IMR-90 (cell line): ENCODE data around the gene DGKB.

Experiments used
- CEBPB ChIP-seq: IDR thresholded peaks from 2 replicates; pipeline ENCODE4 v1.6.1; 2012; ENCODE audit warnings: low read depth, low read length, improper control_type of control experiment
- CHD1 ChIP-seq: IDR thresholded peaks from 2 replicates; pipeline ENCODE4 v1.6.1; 2012; ENCODE audit warnings: low read depth, low read length, improper control_type of control experiment
- CTCF ChIP-seq: conservative IDR thresholded peaks from 2 replicates; pipeline ENCODE4 v1.5.1; 2012; ENCODE audit warnings: mild to moderate bottlenecking, low read depth, low read length, improper control_type of control experiment
- FOS ChIP-seq: fragments of 150-350 bp; IDR thresholded peaks from 2 replicates; pipeline ENCODE4 v1.6.1; 2016; ENCODE audit warnings: low read depth, low read length
- MAFK ChIP-seq: IDR thresholded peaks from 2 replicates; pipeline ENCODE4 v1.6.1; 2012; ENCODE audit warnings: low read depth, low read length, improper control_type of control experiment
- MAZ ChIP-seq: IDR thresholded peaks from 2 replicates; pipeline ENCODE4 v1.6.1; 2012; ENCODE audit warnings: low read depth, mild to moderate bottlenecking, low read length, improper control_type of control experiment, moderate library complexity, borderline replicate concordance
- POLR2A ChIP-seq: IDR thresholded peaks from 2 replicates; pipeline ENCODE4 v1.6.1; 2012; ENCODE audit warnings: mild to moderate bottlenecking, low read depth, low read length
- RAD21 ChIP-seq: IDR thresholded peaks from 2 replicates; pipeline ENCODE4 v1.6.1; 2012; ENCODE audit warnings: low read length, improper control_type of control experiment
- RFX5 ChIP-seq: IDR thresholded peaks from 2 replicates; pipeline ENCODE4 v1.8.0; 2012; ENCODE audit warnings: low read depth, mild to moderate bottlenecking, low read length, moderate library complexity
- SMC3 ChIP-seq: fragments of 150-350 bp; IDR thresholded peaks from 2 replicates; pipeline ENCODE4 v1.6.1; 2016; ENCODE audit warnings: low read depth, mild to moderate bottlenecking, antibody characterized with exemption, low read length, moderate library complexity
- TF ChIP-seq, protein P1 (sequence below): fragments of 150-350 bp; IDR thresholded peaks from 2 replicates; pipeline ENCODE4 v1.6.1; 2017; ENCODE audit warnings: mild to moderate bottlenecking, antibody characterized with exemption, low read length, low read depth

DNA sequence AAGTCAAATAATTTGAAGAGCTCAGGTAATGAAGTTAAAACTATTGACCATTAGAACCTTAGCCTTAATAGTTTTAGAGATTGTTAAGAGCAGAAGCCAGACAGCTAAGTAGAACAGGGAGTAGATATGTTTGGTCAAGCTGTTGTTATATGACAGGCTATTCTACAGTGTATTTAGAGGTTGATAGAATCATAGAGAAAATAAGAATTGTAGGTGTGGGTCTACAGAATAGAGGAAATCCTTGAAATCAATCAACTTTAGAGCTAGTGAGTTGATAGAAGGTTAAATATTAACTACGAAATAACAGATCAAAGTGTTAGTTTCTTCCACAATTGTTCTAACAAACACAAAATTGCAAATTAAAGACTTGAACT, 80.1 kb downstream of the DGKB start:
- TF ChIP-seq CTCF (no peak), CEBPB (no peak), POLR2A (no peak), SMC3 (no peak), RFX5 (no peak), CHD1 (no peak), RAD21 (no peak), MAZ (no peak), FOS (no peak), MAFK (no peak)
- TF ChIP-seq, protein P1, sequence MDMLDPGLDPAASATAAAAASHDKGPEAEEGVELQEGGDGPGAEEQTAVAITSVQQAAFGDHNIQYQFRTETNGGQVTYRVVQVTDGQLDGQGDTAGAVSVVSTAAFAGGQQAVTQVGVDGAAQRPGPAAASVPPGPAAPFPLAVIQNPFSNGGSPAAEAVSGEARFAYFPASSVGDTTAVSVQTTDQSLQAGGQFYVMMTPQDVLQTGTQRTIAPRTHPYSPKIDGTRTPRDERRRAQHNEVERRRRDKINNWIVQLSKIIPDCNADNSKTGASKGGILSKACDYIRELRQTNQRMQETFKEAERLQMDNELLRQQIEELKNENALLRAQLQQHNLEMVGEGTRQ: no peak
